ENCODE measurements around the gene CEP44.
A peak's percentile ranks its signal among the peaks of the same experiment; 100 is the strongest.
"Not testable (repeated sequence)": the region's sequence is repeated elsewhere in the genome, so short reads cannot be mapped to it uniquely, and the experiment has no call there.

The CEP44 gene

DNA sequence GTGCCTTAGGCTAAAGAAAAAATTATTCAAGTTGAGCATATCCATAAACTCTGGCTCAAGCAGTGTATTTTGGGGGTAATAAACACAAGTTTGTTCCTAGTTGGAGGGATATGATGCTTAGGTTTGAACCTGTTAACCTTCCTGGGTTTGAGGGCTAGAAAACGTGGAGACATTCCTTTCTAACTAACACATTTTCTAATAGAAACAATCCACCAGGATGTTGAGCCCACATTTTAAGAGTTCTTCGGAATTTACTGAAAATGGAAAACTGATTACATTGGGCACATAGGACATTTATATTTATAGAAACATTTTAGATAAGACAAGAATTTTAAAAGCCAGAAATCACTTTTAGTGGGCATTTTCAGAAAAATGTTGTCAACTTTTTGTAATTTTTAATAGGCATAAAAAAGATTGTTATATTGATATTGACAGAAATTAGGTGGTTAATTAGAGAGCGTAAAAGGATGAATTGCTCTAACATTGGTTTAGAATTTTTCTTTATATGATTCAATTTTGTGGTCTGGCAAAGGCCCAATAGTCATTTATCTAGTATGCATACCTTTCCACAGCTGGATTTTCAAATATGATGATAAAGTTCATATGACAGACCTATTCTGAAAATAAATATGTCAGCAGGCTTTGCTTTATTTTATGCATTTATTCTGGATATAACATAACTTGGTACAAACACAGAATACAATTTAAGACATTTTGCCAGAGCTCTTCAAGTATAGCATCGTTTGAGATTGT is 49.2 kb downstream of the CEP44 start:
- DNase-seq = no peak

DNA sequence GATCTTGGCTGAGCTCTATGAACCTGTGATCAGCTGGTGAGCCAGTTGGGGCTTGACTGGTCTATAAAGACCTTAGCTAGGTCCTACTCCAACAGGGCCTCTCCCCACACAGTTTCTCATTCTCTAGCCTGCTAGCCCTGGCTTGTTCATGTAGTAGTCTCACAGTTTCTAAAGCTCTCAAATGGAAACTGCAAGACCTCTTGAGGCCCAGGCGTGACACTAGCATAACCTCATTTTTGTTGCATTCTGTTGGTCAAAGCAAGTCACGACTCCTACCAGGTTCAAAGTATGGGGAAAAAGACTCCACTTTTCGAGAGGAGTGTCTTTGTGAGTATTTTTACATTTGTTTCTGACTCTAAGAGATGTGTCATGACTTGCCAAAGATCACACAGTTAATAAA is 50.9 kb downstream of the CEP44 start:
- no peak for DNase-seq

DNA sequence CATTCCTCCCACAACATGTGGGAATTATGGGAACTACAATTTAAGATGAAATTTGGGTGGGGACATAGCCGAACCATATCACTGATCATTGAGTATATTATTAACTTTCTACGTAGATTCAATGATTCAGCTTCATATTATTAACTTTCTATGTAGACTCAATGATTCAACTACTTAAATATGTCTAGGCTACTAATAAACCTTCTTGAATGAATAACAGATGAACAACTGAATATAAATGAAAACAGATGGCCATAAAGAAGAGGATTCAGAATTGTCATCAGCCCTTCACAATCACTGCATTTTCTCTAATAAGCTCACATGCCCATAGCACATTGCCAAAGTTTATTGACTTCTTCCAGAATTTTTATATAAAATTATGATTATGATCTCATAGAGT is 57.0 kb downstream of the CEP44 start:
- no peak for DNase-seq

DNA sequence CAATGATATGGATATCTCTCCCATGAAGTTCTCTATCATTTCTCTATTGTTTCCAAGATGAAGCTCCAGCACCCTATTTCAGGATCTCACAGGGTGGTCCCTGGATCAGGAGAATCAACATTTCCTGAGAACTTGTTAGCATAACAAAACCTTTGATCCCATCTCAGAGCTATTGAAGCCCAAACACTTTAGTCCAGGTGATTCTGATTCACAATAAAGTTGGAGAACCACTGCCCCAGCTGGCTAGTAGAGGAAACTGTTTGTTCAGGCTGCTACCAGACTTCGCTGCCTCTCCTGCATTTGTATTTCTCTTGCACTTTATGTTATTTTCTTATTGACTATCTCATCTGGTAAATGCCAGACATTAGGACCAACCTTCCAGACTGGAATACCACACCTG is 65.4 kb downstream of the CEP44 start:
- DNase-seq = no peak

DNA sequence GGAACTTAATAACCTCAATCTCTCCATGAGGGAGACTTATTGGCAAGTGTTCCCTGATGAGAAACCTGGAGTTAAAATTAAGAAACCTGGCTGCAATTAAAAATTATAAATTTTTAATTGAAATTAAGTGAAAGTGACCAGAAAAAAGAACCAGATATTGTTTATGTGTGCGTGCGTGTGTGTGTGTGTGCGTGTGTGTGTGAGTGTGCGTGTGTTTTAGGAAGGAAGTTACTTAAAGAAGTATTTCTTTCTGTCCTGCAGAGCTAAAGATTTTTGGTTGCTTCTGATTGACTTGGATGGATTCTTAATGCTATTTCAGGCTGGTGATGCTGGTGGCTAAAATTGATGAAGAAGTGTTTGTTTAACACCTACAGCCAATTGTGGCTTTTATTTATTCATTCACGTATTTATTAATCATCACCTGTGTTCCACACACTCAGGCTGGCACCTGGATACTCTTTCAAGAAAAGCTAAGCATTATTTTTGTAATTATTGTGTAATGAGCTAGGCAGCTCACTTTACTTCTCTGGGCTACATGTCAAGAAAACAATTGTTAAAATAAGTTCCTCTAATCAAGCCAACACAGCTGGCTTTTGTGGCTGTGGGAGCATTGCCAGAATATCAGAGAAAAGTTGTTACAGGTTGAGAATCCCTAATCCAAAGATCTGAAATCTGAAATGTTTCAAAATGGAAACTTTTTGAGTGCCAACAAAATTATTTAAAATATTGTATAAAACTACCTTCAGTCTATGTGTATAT is 68.5 kb downstream of the CEP44 start:
- DNase-seq = no peak

DNA sequence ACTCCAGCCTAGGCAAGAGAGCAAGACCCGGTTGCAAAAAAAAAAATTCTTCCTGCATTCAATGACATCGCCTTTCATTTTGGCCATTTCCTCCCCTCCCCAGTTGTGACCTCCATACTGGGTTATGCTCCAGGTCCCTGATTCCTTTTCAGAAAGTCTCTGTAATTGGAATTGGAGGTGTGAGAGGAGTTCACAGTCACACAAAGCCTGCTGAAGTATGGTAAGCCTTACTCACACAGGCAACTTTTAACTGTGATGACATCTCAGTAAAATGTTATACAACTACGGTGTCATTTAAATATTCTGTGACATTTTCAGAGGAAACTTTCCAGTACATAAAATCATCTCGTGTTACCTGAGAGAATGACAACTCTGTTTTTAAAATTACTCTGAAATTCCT is 73.6 kb downstream of the CEP44 start:
- no peak for DNase-seq

DNA sequence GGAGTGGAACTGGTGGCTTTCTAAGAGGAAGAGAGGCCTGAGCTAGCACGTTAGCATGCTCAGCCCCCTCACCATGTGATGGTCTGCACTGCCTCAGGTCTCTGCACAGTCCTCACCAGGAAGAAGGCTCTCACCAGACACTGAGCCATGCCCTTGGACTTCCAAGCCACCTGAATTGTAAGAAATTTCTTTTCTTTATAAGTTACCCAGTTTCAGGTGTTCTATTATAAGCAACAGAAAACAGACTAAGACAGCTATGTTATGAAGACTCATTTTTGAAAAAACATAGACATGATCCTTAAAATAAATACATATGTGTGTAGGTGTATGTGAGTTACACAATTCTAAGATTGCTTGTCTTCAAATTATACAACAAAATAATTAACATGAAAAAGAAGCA is 74.7 kb downstream of the CEP44 start:
- DNase-seq = no peak

DNA sequence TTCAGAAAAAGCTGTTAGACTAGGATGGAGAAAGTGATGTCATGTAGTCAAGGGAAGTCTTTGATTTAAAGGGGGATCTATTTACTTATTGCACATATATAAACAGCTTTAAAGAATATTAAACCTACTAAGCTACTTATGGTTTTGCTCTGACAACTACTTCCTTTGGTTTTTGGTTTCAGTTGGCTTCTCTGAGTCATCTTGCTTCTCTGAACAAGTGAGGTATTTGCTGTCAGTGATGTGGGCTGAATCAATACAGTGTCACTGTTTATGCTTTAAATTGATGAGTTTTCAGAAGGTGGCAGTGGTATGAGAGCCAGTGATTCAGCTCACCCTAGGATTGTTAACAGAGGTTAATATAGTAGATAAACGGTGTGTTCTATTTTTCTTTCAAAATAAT is 75.1 kb downstream of the CEP44 start:
- DNase-seq = peak in 1 of 2 donors; percentile 1

DNA sequence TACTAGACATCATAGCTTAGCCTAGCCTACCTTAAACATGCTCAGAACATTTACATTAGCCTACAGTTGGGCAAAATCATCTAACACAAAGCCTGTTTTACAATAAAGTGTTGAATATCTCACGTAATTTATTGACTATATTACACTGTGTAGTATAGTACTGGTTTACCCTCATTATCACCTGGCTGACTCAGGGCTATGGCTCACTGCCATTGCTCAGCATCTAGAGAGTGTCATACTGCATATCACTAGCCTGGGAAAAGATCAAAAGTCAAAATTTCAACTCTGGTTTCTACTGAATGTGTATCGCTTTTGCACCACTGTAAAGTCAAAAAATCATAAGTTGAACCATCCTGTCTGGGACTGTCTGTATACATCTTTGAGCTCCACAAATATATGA is 78.6 kb downstream of the CEP44 start:
- no peak for DNase-seq

DNA sequence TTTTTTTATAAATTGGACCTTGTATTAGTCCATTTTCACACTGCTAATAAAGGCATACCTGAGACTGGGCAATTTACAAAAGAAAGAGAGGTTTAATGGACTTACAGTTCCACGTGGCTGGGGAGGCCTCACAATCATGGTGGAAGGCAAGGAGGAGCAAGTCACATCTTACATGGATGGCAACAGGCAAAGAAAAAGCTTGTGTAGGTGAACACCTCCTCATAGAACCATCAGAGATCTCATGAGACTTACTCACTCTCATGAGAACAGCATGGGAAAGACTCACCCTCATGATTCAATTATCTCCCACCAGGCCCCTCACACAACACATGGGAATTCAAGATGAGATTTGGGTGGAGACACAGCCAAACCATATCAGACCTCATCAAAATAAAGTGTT is 80.1 kb downstream of the CEP44 start:
- not testable (repeated sequence) for DNase-seq

DNA sequence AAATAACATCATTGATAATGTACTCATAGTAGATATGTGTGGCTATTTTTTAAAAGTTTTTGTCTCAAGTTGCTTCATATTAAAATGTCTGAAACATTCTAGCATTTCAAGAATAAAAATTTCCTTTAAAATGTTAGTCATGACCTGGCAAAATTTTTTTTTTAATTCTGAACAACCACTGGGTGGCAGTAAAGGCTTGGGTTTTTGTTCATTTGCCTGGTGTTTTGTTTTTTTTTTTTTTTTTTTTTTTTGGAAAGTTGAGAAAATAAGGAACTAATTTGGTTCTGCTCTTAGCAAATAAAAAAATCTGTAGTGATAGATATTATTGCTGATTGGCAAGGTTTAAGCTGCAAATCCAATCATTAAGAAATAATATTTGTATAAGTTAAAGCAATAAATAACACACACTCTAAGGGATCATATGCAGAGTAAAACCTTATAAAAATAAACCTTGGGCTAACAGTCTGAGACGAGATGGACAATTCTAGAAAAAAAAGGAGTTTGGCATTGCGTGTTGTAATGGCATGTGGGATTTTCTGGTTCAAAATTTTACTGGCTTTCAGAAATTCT is 81.4 kb downstream of the CEP44 start:
- DNase-seq = peak in 1 of 2 donors; percentile 20

DNA sequence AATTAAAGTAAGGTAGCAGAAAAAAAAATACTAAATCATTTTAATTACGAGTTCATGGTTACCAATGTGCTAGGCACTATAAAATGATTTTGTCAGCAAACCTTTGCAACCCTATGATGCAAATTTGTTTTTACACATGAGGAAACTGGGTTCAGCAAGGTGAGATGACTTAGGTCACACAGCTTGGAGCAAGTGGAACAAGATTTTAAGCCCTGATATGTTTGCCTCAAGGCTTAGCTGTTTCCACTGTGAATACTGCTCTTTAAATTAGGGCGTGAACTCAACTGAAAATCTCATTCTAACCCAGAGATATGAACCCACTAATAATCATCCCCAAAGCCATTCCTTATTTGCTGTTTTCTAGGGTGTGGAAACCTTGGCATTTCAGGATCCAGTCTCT is 86.3 kb downstream of the CEP44 start:
- DNase-seq = no peak

DNA sequence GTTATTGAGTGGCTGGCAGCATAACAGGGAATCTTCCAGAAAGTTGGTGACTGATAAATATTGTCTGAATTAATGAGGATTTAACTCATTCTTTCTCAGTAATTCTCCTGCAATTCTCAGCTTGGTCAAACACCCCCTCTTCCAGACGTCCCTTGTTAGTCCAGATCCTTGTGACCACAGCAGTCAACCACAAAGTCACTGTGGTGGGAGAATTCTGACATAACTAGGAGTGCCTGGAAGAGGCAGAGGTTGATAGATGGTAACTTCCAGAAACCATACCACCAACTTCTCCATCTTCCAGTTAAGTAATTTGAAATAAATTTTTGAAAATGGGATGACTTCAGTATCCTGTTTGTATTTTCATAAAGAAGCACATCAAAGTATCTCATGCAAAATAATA is 90.1 kb downstream of the CEP44 start:
- DNase-seq = no peak

DNA sequence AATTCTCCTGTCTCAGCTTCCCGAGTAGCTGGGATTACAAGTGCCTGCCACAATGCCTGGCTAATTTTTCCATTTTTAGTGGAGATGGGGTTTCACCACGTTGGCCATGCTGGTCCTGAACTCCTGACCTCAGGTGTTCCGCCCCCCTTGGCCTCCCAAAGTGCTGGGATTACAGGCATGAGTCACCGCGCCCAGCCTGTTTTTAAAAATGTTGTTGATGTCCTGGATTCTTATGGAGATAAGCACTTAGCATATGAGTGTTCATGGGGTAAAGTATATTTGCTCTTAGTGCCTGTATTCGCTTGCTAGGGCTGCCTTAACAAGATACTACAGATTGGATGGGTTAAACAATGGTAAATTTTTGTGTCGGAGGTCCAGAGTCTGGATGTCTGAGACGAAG is 91.7 kb downstream of the CEP44 start:
- no peak for DNase-seq

DNA sequence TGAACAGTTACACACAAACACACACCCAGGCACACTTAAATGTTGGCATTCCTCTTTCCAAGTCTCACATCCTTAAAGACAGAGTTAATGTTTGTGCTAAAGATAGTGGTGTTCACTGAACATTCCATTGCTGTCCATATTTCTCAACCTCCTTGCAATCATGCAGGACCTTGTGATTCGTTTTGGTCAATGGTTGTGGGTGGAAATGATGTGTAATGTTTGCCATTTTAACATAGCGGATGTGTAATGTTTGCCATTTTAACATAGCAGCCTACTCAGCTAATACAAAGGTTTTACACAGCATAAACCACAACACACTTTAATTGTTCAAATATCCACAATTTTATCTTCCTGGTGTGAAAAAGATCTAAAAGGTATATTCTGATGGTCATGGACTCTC is 93.9 kb downstream of the CEP44 start:
- no peak for DNase-seq

DNA sequence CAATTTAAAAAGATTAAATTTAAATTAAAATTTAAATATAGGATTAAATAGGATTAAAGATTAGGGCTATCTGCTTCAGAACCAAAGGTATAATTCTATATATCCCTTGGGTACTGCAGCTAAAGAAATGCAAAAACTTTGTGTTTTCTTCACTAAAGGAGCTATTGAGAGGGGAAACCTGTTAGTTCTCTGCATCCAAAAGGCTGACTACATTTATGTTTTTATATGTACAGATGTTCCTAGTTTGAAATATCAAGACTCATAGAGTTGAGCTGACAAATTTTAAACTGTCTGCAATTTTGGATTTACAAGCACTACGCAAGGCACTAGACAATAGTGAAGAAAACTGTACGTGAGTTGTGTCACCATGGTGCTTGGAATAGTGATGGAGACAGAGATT is 95.2 kb downstream of the CEP44 start:
- no peak for DNase-seq

DNA sequence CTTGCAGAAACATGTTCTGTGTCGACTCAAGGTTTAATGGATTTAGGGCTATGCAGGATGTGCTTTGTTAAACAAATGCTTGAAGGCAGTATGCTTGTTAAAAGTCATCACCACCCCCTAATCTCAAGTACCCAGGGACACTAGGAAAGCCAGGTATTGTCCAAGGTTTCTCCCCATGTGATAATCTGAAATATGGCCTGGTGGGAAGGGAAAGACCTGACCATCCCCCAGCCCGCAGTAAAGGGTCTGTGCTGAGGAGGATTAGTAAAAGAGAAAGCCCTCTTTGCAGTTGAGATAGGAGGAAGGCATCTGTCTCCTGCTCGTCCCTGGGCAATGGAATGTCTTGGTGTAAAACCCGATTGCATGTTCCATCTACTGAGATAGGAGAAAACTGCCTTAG is 96.5 kb downstream of the CEP44 start:
- not testable (repeated sequence) for DNase-seq

DNA sequence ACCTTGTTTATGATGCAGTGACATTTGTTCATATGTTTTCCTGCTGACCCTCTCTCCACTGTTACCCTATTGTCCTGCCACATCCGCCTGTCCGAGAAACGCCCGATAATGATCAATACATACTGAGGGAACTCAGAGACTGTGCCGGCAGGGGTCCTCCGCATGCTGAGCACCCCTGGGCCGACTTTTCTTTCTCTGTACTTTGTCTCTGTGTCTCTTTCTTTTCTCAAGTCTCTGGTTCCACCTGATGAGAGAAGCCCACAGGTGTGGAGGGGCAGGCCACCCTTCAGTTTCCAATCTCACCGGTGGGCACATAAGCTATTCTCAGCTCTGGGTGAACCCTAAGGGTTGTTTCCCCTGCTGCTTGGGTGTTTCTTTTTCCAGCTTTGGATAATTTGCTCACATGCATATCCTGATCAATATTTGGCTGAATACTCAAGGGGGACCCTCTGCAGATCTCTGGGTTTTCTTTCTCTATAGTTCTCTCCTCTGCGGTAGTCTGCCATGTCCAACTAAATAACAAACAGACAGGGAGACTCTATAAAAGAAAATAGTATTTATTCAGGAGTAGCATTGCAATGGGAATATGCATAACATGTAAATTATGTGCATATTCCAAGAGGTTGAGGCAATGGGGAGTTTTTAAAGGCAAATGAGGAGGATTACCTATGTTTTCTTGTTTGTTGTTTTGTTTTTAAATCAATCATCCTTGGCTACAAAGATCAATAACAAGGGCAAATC is 97.2 kb downstream of the CEP44 start:
- no peak for DNase-seq

DNA sequence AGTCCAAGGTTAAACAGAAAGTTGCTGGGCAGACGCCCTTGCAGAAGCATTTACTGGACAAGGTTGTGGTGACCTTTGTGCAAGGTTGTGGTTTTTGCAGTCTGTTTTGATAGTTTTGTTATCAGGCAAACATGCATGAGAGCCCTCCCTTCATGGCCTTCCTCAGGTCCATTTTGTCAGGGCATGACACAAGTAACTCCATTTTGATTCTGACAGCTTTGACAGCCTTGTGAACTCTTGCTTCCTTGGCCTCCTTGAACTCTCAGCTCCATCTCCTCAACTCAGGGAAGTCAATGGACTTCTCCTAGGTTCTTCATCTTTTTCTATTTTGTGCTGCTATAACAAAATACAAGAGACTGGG is 97.7 kb downstream of the CEP44 start:
- no peak for DNase-seq

All from CD4-positive, alpha-beta T cell treated with Interleukin-4 for 1 hour (primary cell).